PFSK-1 (cell line): ENCODE data around the gene CERS2.

Experiments
- FOXP2 ChIP-seq: optimal IDR thresholded peaks from 2 replicates; pipeline ENCODE3; 2011; ENCODE audit warnings: borderline replicate concordance, control low read depth, inconsistent platforms; ENCODE audit not compliant: insufficient read depth; ENCODE audit errors: extremely low read length, extremely low read depth
- POLR2AphosphoS5 ChIP-seq: IDR thresholded peaks from 2 replicates; pipeline ENCODE4 v1.6.1; 2012; ENCODE audit warnings: low read depth, mild to moderate bottlenecking, control low read depth, low read length, moderate library complexity
- REST ChIP-seq, 2 experiments: IDR thresholded peaks; 2 replicates each; pipeline versions ENCODE4 v1.6.1 to v1.8.0; 2011 to 2012; ENCODE audit warnings: low read depth in 2 of 2, low read length in 2 of 2, control low read depth in 1 of 2, inconsistent platforms in 1 of 2, mild to moderate bottlenecking in 1 of 2, moderate library complexity in 1 of 2; ENCODE audit not compliant: insufficient read depth in 1 of 2
- SIN3A ChIP-seq: IDR thresholded peaks from 2 replicates; pipeline ENCODE4 v1.6.1; 2012; ENCODE audit warnings: mild to moderate bottlenecking, low read length, moderate library complexity, borderline replicate concordance; ENCODE audit not compliant: insufficient read depth
- TAF1 ChIP-seq: IDR thresholded peaks from 2 replicates; pipeline ENCODE4 v1.6.1; 2012; ENCODE audit warnings: low read length, control low read depth, borderline replicate concordance; ENCODE audit not compliant: insufficient read depth

The CERS2 gene

GRCh38 chr1:150917387-150917786 lies 57.2 kb downstream of the CERS2 start:
- no peak for TF ChIP-seq REST (IDR thresholded peaks at IDR 0.05; ENCODE audit: insufficient read depth in 1 of 2, low read depth in 2 of 2, low read length in 2 of 2)
- no peak for TF ChIP-seq FOXP2
- no peak for TF ChIP-seq SIN3A
- no peak for TF ChIP-seq TAF1
- no peak for TF ChIP-seq POLR2AphosphoS5
